ENCODE data around the gene NYAP1. TPM values are rescaled to one million over a fixed set of nuclear protein-coding genes. Genes with fewer than 3 reads are reported as not detected.
A peak's percentile ranks its signal among the peaks of the same experiment; 100 is the strongest.

Gene NYAP1
- total RNA-seq, 4 donors from 2014 or later, result 8.8 to 21.3 (median 11.4) TPM

DNA sequence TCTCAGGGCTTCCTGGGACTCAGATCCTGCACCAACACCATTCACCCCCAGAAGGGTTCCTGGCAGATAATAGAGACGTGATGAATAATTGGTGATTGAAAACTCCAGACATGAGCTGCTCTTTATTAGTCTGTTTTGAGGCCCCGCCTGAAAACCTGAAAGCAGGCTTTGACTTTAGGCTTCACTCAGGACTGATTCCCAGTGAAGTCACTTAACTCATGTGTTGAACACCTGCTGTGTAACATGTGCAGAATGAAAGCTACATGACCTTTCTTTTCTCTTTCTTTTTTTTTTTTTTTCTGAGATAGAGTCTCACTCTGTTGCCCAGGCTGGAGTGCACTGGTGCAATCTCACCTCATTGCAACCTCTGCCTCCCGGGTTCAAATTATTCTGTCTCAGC is 28.5 kb upstream of the NYAP1 start:
- Histone ChIP-seq H3K27me3 (no peaks in the 10 kb centered on the region), H3K36me3 (peaks cover 0 to 41% (median 0%) of the 10 kb centered on the region in 3 donors), H3K27ac (no peak overlapping the region), H3K9me3 (no peaks in the 10 kb centered on the region), H3K4me3 (no peak overlapping the region), H3K4me1 (peaks cover 0 to 7% (median 0%) of the 10 kb centered on the region in 4 donors)
- WGBS, 2 donors, result 77 to 91% methylated on average over 3 of the region's 3 CpGs
- DNase-seq (ENCODE audit: low spot score in 2 of 2), result no peak
- TF ChIP-seq, protein P1, sequence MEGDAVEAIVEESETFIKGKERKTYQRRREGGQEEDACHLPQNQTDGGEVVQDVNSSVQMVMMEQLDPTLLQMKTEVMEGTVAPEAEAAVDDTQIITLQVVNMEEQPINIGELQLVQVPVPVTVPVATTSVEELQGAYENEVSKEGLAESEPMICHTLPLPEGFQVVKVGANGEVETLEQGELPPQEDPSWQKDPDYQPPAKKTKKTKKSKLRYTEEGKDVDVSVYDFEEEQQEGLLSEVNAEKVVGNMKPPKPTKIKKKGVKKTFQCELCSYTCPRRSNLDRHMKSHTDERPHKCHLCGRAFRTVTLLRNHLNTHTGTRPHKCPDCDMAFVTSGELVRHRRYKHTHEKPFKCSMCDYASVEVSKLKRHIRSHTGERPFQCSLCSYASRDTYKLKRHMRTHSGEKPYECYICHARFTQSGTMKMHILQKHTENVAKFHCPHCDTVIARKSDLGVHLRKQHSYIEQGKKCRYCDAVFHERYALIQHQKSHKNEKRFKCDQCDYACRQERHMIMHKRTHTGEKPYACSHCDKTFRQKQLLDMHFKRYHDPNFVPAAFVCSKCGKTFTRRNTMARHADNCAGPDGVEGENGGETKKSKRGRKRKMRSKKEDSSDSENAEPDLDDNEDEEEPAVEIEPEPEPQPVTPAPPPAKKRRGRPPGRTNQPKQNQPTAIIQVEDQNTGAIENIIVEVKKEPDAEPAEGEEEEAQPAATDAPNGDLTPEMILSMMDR (IDR thresholded peaks at IDR 0.05), result no peak
- TF ChIP-seq EP300 (IDR thresholded peaks at IDR 0.05) (no peak), POLR2A (IDR thresholded peaks at IDR 0.05) (no peak)

DNA sequence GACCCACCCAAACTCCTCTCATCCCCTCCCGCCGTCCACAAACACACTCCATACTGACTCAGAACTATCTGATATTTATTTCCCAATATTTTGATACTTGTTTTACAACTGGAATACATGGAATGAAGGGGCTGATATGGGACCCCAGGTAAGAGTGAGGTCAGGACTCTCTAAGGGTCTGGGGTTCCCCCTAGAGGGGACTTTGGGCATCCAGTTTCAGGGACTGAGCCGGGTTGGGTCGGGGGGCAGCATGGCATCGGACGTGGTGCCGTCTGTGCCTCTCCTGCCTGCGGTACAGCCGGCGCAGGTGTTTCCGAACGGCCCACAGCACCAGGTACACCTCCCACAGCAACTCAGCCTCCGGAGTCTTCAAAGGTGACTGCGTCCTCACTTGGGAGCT is 27.2 kb upstream of the NYAP1 start:
- Histone ChIP-seq H3K4me3 (no peak overlapping the region), H3K9me3 (no peaks in the 10 kb centered on the region), H3K27me3 (no peaks in the 10 kb centered on the region), H3K4me1 (no peaks in the 10 kb centered on the region), H3K27ac (no peak overlapping the region), H3K36me3 (peaks cover 0 to 54% (median 0%) of the 10 kb centered on the region in 3 donors)
- TF ChIP-seq POLR2A (IDR thresholded peaks at IDR 0.05) (no peak), EP300 (IDR thresholded peaks at IDR 0.05) (no peak)
- TF ChIP-seq, protein P1 (IDR thresholded peaks at IDR 0.05), result no peak
- no peak for DNase-seq (ENCODE audit: low spot score in 2 of 2)
- 85 to 88% methylated on average over 14 of the region's 14 CpGs for WGBS, 2 donors

DNA sequence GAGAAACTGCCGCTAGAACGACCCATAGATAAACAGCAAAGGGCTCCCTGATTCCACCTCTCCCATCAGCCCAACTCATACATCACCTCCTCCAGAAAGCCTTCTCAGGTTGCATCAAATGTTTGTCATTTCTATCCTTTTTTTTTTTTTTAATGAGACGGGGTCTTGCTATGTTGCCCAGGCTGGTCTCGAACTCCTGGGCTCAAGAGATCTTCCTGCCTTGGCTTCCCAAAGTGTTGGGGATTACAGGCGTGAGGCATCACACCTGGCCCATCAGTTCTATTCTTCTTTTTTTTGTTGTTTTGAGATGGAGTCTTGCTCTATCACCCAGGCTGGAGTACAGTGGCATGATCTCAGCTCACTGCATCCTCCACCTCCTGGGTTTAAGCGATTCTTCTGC is 26.7 kb upstream of the NYAP1 start:
- Histone ChIP-seq H3K4me1 (no peaks in the 10 kb centered on the region), H3K27ac (no peak overlapping the region)

DNA sequence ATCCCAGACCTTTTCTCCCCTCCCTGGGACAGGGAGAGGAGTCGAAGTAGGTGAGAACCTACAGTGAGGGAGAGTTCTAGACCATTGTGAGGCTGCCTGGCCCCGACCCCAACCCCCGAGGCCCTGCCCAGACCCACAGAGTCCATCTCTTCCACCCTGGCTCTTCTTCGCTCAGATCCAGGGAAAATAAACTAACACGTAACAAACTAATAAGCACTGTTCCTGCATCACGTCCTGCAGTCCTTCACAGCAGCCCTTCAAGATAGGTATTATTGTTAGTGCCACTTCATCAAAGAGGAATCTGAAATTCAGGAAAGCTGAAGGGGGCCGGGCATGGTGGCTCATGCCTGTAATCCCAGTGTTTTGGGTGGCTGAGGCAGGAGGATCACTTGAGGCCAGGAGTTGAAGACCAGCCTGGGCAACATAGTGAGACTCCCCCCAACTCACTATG is 19.5 kb upstream of the NYAP1 start, which contains the start of gene SPACDR:
Gene SPACDR, minus strand, starts transcription at position 51 of the 451 bp plus-strand sequence. CDS start 235 bp downstream, outside the sequence.
- Histone ChIP-seq H3K4me3 (no peak within 1 kb of the TSS), H3K4me1 (peaks cover 0 to 61% (median 10%) of the 10 kb centered on the region in 4 donors), H3K36me3 (peaks cover 0 to 49% (median 0%) of the 10 kb centered on the region in 3 donors), H3K27ac (peak within 1 kb of the TSS in 3 of 4 donors; percentile 11 to 94 (median 88)), H3K27me3 (no peaks in the 10 kb centered on the region), H3K9me3 (no peaks in the 10 kb centered on the region)
- TF ChIP-seq EP300 (IDR thresholded peaks at IDR 0.05), result no peak
- TF ChIP-seq POLR2A (IDR thresholded peaks at IDR 0.05), result no peak
- TF ChIP-seq, protein P1 (IDR thresholded peaks at IDR 0.05), result no peak
- 70 to 82% methylated on average over 7 of the region's 7 CpGs for WGBS, 2 donors
- DNase-seq (ENCODE audit: low spot score in 2 of 2), result no peak

More for the DNA sequence above, 26.7 kb upstream of the NYAP1 start:
- TF ChIP-seq EP300 (IDR thresholded peaks at IDR 0.05) (no peak), POLR2A (IDR thresholded peaks at IDR 0.05) (no peak)
- TF ChIP-seq, protein P1 (IDR thresholded peaks at IDR 0.05), result no peak
- WGBS, 2 donors, result 89 to 97% methylated on average over 6 of the region's 6 CpGs
- Histone ChIP-seq H3K27me3 (no peaks in the 10 kb centered on the region), H3K9me3 (no peaks in the 10 kb centered on the region), H3K36me3 (peaks cover 0 to 57% (median 0%) of the 10 kb centered on the region in 3 donors), H3K4me3 (no peak overlapping the region)
- no peak for DNase-seq (ENCODE audit: low spot score in 2 of 2)

DNA sequence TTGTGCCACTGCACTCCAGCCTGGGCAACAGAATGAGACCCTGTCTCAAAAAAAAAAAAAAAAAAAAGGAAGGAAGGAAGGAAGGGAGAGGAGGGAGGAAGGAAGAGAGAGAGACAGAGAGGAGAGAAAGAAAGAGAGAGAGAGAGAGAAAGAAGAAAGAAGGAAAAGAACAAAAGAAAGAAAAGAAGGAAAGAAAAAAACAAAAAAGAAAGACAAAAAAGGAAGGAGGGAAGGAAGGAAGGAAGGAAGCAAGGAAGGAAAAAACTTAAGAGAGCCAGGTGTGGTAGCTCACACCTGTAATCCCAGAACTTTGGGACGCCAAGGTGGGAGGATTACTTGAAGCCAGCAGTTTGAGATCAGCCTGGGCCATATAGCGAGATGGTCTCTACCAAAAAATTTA is 18.9 kb upstream of the NYAP1 start:
- 89 to 93% methylated on average over 2 of the region's 2 CpGs for WGBS, 2 donors
- H3K4me1 ChIP-seq, result peaks cover 0 to 67% (median 15%) of the 10 kb centered on the region in 4 donors
- peak overlapping the region in 2 of 4 donors; percentile 88 to 94 for H3K27ac ChIP-seq

More for the DNA sequence above, 18.9 kb upstream of the NYAP1 start:
- peaks cover 0 to 44% (median 0%) of the 10 kb centered on the region in 3 donors for H3K36me3 ChIP-seq
- TF ChIP-seq POLR2A (IDR thresholded peaks at IDR 0.05) (no peak), EP300 (IDR thresholded peaks at IDR 0.05) (no peak)
- TF ChIP-seq, protein P1 (IDR thresholded peaks at IDR 0.05), result no peak
- H3K4me3 ChIP-seq, result no peak overlapping the region
- H3K9me3 ChIP-seq, result no peaks in the 10 kb centered on the region
- H3K27me3 ChIP-seq, result no peaks in the 10 kb centered on the region
- no peak for DNase-seq (ENCODE audit: low spot score in 2 of 2)
